GM19328 (cell line): ENCODE results near the gene FOXL3.

Experiments
- ATAC-seq: cut with Tn5 transposase; IDR thresholded peaks from one replicate; pipeline ENCODE4 v1.9.1; 2021; ENCODE audit warnings: mild to moderate bottlenecking, moderate library complexity; ENCODE audit not compliant: unreplicated experiment

FOXL3 gene

DNA sequence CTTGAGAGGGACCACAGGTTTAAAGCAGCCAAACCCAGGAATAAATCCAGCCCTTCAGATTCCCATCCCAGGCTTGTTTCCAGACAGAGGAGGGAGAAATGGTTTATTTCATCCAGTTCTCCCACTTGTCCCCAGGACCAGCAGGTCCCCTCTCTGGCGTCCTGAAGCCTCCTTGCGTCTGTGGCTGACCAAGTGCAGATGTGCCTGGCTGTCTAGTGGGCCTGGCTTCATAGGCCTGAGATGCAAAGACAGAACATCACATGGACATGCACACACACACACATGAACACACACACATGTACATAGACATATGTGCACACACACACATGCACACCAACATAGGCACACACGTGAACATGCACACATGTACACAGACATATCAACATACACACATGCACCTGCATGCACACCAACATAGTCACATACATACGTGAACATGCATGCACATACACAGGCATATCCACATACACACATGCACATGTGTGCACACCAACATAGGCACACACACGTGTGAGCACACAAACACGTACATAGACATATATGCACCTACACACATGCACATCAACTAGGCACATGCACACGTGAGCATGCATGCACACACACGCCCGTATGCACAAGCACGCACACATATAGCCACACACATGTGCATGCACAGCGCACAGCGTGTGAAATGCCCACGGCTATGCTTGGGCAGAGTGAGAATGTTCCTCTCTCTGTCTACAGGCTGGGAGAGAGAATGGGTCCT lies 10.7 kb downstream of the FOXL3 start:
- no peak for ATAC-seq

DNA sequence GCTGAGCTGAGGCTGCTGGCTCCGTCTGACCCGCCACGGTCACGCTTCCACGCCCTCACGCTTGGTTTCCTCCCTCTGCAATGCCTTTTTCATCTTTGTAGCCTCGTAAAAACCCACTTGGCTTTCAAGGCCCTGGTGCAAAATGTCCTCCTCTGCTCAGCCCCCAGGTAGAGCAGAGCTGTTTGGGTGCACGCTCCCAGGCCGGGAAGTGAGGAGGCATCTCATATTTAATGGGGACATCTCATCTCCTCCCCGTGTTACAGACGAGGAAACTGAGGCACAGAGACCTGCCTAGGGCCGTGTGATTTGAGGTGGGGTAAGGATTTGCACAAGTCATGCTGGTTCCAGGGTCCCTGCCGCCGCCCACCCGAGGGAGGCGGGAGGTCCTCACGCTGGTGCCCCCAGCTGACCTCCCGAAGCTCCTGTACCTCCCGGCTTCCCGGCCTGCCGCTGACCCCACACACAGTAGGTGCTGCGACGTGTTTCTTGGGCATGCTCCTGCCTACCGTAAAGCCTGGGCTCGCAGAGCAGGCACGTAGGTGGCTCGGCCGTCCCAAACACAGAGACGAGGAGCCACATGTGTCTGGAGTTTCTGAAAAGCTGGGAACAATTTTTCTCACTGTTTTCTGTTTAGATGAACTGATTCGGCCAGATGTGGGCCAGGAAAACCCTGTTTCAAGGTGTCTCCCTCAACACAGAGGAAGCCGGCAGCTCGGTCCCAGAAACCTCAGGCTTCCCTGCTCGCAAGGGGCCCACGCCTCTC lies 11.5 kb downstream of the FOXL3 start:
- no peak for ATAC-seq

DNA sequence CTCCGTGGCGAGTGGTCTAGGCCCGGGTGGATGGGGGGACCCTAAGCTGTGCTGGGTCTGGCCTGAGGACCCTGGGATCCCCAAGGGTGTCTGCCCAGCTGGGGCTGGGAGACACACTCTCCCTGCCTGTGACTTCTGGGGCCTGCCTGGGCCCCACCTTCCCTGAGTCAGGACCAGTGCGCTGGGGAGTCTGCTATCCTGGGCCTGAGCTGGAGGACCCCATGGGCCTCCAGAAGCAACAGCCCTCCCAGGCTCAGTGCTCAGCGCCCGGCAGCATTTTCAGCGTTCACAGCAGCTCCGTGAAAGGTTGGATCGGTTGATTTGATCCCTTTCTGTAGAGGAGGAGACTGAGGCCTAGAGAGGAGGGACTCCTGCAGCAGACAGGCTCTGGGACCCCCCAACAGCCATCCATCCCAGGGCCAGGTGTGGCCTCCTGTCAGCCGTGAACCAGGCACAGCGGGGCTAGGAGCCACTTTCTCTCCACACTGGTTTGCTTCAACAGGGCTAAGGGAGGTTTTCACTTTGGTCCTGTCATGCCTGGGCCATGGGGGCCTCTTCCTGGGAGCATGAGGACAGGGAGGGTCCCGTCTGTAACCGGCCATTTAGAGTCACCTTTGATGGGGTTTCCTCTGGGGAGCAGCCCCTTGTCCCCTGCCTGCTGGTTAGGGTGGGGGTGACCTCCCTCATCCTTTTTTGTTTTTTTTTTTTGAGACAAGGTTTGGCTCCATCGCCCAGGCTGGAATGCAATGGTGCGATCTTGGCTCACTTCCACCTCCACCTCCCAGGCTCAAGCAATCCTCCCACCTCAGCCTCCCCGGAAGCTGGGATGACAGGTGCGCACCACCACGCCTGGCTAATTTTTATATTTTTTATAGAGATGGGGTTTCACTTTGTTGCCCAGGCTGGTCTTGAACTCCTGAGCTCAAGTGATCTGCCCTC lies 12.4 kb downstream of the FOXL3 start:
- ATAC-seq, result no peak

- no peak for ATAC-seq
These were observed 13.5 kb downstream of the FOXL3 start for GRCh38 chr7:303425-303824.

DNA sequence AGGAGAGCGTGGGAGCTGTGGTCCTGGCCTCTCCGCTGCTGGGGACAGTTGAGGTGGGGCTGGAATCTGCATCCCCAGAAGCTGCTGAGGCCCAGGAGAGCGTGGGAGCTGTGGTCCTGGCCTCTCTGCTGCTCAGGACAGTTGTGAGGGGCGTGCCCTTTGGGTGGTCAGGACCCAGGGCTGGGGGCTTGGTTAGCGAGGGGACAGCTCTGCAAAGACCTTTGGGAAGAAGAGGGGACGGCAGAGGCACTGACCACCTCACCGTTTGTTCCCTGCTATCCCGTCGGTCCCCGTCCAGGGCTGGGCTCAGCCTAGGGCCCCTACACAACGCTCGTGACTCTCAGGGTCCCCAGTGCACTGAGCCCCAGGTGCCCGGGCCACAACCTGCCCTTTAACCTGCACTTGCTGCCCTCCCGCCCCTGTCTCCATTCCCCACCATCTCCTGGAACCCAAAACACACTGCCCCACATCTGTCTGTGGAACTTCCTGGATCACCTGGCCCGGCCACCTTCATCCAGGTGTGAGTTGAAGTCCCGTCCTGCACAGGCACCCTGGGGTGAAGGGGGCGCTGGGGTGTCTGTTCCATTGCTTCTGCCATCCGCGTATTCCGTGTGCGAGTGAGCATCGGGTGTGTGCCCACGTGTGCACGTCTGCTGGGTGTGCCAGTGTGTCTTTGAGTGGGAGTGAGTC lies 14.1 kb downstream of the FOXL3 start:
- no peak for ATAC-seq

DNA sequence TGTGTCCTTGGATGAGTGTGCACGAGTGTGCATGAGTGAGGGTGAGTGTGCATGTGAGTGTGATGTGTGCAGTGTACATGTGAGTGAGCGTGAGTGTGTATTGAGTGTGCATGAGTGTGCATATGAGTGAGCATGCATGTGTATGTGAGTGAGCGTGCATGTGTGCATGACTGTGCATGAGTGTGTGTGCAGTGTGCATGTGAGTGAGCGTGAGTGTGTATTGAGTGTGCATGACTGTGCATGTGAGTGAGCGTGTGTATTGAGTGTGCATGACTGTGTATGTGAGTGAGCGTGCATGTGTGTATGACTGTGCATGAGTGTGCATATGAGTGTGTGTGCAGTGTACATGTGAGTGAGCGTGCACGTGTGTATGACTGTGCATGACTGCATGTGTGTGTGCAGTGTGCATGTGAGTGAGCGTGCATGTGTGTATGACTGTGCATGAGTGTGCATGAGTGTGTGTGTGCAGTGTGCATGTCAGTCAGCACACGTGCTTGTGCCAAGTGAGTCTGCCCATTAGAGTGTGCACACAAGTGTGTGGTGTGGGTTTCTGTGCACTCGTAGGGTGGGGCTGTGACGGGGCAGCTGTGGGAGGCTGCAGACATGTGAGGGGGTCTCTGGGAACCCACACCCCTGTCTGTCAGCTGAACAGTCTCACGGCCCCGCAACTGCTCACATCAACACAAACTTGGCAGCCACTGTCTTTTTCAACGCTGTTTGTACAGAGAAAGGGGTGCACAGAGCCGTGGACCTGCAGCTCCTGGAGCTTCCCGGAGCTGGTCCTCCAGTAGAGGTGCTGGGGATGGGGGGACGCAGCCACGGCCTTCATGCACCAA lies 14.8 kb downstream of the FOXL3 start:
- no peak for ATAC-seq

DNA sequence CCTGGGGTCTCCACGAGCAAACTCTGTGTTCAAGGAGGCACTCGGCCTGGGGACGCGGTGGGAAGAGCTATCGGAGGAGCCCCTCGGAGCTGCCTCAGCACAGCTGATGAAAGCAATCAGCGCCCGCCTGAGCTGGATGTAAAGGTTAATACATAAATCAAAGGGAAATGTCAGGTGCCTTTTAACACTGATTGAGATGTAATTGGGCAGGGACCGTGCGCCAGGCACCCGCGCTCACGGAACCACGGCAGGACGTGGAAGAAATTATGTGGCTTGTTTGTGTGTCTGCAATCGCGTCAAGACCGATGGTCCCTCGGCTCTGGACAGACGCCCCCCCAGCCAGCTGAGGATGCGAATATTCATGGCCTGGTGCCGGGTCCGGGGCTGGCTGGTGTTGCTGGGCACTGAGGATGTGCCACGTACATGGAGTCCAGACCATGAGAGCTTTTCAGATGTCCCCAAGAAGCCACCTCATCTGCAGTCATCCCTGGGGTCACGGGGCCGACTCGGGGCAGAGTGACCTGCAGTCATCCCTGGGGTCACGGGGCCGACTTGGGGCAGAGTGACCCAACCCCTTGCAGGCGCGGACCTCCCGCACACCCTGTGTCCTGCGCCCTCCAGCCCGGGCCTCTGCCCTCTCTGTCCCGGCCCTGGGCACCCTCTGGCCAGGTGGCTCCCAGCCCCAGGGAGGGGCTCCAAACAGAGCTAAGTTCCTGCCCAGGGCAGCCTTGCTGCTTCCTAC lies 15.6 kb downstream of the FOXL3 start:
- no peak for ATAC-seq

DNA sequence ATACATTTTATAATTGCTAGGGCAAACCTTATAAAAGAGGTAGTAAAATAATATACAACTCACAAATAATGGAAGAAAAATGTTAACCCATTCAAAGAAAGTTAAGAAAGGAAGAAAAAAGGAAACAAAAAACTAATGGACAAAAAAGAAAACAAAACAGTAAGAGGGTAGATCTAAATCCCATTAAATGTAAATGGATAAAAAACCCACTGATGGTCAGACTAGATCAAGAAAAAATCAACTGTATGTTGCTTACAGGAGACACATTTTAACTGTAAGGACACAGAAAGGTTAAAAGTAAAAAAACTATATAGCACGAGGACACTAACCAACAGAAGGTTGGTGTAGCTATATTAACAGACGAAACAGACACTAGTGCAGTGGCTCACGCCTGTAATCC lies 18.0 kb downstream of the FOXL3 start:
- no peak for ATAC-seq

DNA sequence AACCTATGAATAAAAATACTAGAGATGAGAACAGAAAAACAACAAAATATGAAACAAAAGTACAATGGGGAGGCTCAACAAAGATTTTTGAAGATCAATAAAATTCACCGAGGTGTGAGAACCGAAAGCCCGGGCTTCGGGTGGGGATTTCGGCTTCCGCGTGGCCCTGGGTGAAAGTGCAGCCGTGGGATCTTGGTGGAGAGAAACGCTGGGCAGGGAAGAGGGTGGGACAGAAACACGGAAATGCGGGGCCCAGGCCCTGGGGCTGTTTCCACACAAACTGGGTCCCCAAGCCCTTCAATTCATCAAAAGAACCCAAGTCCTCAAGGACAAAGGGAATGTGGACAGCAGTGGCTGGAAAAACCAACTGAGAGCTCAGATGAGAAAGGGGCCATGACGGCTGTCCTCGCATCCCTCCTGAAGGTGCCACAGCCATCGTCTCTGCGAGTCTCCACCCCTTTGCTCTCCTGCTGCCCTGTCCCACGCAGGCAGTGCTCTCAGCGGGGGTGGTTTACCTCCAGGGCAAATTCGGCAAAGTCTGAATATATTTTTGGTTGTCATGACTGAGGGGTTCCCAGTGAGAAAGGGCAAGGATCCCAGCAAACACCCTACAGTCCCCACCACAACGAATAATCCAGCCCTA lies 19.7 kb downstream of the FOXL3 start:
- ATAC-seq, result no peak

DNA sequence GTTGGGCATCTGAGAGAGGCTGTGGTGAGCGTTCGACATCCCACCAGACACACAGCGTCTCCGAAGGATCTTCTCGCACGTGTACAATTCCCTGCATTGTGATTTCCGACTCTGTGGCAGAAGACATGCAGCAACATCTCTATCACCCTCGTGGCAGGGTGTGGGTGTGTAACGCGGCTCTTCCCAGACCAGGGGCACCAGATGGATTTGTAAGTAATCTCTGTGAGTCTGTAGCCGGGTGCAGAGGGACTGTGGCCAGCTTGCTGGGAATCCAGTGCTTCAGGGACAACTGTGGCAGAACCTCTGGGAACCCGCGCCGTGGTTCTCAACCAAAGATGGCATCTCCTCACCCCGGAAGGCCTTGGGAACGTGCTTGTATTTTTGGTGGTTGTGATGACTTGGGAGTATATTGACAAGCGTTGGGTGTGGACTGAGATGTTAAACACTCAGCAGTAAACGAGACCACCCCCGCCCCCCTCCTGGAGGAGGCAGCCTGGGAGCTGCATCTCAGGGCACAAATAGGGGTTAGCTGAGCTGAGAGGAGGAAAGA lies 21.2 kb downstream of the FOXL3 start:
- ATAC-seq, result no peak

DNA sequence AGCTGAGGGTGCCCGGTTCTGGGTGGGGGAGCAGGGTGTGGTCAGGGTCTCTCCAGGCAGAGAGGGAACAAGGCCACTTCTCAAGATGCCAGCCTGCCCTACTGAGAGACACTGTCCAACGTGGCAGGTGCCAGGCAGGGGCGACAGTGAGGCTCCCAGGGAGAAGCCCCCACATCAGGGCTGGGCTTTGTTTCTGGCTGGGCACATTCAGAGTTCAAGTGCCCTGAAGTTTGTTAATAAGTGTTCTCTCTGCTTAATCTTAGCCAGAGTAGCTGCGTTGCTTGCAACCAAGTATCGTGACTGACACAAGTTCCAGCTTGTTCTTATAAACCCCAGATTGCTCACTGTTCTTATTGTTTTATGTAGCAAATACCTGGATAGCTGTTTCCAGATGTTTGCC lies 21.8 kb downstream of the FOXL3 start:
- no peak for ATAC-seq

DNA sequence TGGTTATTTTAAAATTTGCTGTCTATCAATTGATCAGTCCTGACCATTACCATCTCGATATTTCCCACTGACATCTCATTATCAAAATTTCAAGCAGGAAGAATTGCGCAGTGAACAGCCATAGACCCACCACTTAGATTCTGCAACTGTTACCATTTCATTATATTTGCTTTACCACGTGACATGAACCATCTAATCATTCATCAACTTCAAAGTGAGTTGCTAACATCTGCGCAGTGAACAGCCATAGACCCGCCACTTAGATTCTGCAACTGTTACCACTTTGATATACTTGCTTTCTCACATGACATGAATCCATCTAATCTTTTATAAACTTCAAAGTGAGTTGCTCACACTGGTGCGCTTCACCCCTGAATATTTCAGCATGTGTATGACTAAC lies 22.5 kb downstream of the FOXL3 start:
- ATAC-seq, result no peak

GRCh38 chr7:314853-315252 lies 24.9 kb downstream of the FOXL3 start:
- ATAC-seq, result no peak

DNA sequence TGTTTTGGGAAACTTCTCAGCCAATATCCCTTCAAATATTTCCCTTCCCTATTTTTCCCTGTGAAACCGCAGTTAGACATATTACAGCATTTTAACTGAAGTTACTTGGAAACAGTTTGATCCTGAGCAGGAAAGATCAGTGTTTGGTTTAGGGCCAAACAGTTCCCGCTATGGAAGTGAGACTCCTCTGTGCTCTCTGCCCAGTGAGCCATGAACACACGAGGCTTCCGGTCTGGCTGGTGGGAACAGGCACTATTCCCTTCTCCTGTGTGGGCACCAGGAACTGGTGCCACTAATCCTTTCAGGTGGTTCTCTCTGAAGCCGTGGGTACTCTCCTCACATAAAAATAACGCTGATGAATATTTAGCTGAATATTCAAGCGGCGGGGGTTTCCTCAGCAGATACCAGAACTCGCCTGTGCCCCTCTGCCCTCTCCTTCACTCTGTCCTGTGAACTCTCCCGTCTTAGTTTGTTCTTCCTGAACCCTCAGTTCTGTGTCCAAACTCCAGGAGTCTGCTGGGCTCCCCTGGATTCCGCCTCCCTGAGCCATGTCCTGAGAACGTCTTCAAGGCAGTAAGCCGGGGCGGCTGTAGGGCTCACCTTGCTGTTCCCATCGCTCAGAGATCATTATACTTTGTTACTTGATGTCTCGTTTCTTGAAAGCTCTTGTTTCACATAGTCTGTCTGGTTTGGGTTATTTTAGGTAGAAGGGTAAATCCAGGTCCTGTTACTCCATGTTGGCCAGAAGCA lies 25.7 kb downstream of the FOXL3 start:
- no peak for ATAC-seq

DNA sequence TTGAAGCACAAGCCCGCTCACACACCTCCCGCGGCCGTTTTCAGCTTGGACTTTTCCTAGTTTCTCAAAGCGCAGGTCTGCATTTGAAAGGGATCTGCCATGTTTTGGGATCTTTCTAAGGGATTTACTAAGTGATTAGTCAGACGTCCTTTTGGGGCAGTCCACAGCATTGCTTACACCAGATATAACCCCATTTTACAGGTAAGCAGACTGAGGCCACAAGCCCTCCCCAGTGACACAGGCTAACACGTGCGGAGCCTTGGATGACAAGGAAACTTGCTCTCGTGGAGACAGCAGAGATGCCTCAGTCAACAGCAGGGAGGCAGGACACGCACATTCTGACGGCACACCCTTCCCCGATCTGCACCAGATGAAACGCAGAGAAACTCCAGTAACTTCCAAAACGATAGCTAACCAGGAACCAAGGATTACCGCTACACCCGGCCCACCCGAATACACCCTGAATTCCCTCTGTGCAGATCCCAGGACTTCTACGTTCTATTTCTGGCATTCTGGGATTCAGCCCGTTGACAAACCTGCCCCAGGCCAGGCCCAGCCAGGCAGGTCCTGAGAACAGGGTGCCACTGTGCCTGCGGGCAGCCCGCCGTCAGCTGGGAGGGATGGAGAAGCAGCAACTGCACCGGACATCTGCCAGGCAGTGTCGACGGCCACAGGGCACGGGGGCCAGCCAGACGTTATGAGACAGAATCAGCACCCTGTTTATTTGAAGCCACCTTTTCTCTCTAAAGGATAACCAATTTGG lies 27.9 kb downstream of the FOXL3 start:
- ATAC-seq, result no peak

DNA sequence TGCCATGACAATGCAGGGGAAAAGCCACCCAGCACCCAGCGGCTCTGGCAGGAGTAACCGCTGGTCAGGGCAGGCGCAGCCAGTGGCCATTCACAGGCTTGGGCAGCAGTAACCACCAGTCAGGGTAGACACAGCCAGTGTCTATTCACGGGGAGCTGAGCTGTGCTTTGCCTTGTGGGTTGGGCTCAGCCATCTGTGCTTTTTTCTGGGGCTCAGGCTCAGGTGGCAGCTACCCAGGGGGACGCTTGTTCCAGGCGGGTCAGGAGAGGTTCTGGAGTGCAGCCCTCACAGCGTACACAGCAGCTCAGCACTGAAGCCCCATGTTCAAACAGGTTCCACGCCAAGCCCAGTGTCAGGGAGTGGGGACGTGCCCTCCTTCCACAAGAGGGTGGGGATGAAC lies 28.5 kb downstream of the FOXL3 start:
- no peak for ATAC-seq
